HepG2 (cell line): ENCODE results near the gene EMP2. TPM values are rescaled to one million over a fixed set of nuclear protein-coding genes. Genes with fewer than 3 reads are reported as not detected.

Experiments used
- ATAC-seq: fragments of 200-7000 bp; cut with Tn5 transposase; 3 replicates; pipeline ENCODE4 v1.9.1; 2020; ENCODE audit warnings: mild to moderate bottlenecking, moderate library complexity
- BruUV-seq: library from RNA; stranded (reverse); fragments of 400-500 nt; replicated peaks from 2 replicates; lab custom pipeline; 2021; lab: Mats Ljungman, UMichigan
- CTCF ChIA-PET: fragments of 300-600 bp; formaldehyde crosslinking; extraction: SDS; loops from one replicate; lab custom pipeline; 2021; ENCODE audit warnings: low total read pairs, inconsistent platforms, low intra/inter-chr PET ratio; lab: Yijun Ruan, JAX
- POLR2A ChIA-PET: fragments of 350-600 bp; sonication (Branson Sonifier 250); formaldehyde crosslinking; loops from one replicate; lab custom pipeline; 2020; ENCODE audit warnings: antibody characterized with exemption, inconsistent platforms; lab: Yijun Ruan, JAX
- DNase-seq: peaks from one replicate; pipeline ENCODE4 v3.0.0-alpha.2; 2015; ENCODE audit warnings: low spot score
- FAIRE-seq: peaks from 3 replicates; lab custom pipeline; 2011; peaks lifted over from hg19 to GRCh38; lab: Jason Lieb, UNC
- H2AFZ ChIP-seq: one replicate; pipeline ENCODE4 v1.6.1; 2011; ENCODE audit warnings: low read length, inconsistent platforms
- H3K27ac ChIP-seq: fragments of 300-600 bp; 3 replicates; pipeline ENCODE4 v1.8.0; 2011; ENCODE audit warnings: mixed run types, mild to moderate bottlenecking, mixed read lengths, low read length, inconsistent platforms; ENCODE audit not compliant: insufficient read depth; ENCODE audit errors: extremely low read length
- H3K27me3 ChIP-seq, 2 experiments: fragments of 200-600 bp in 1 of 2; 2 replicates in 1 of 2; 3 replicates in 1 of 2; pipeline versions ENCODE4 v1.6.0 to v1.8.0; 2011; ENCODE audit warnings: low read length in 2 of 2, mild to moderate bottlenecking in 2 of 2, moderate library complexity in 2 of 2, inconsistent platforms in 1 of 2; ENCODE audit not compliant: insufficient read depth in 2 of 2, control insufficient read depth in 1 of 2
- H3K36me3 ChIP-seq, 2 experiments: fragments of 200-600 bp in 1 of 2; replicated peaks in 1 of 2; 2 replicates in 1 of 2; 3 replicates in 1 of 2; pipeline versions ENCODE4 v1.5.1 to v1.8.0; 2011; ENCODE audit warnings: low read length in 2 of 2, inconsistent platforms in 1 of 2; ENCODE audit not compliant: insufficient read depth in 2 of 2, control insufficient read depth in 1 of 2
- H3K4me1 ChIP-seq: 2 replicates; pipeline ENCODE4 v1.5.1; 2012; ENCODE audit warnings: low read length, inconsistent platforms; ENCODE audit not compliant: insufficient read depth
- H3K4me2 ChIP-seq: 2 replicates; pipeline ENCODE4 v1.6.0; 2011; ENCODE audit warnings: low read depth, low read length, inconsistent platforms
- H3K4me3 ChIP-seq, 3 experiments: fragments of 200-600 bp in 1 of 3; sonication (generic), shearing (Covaris generic) in 1 of 3; replicated peaks in 1 of 3; 2 replicates each; pipeline ENCODE4 v1.5.1; 2011 to 2016; ENCODE audit warnings: low read length in 3 of 3, inconsistent platforms in 2 of 3, low read depth in 2 of 3, mild to moderate bottlenecking in 2 of 3, control low read depth in 1 of 3, mixed read lengths in 1 of 3; ENCODE audit not compliant: insufficient read depth in 1 of 3
- H3K79me2 ChIP-seq: one replicate; pipeline ENCODE4 v1.6.1; 2011; ENCODE audit warnings: low read length, inconsistent platforms; ENCODE audit not compliant: insufficient read depth
- H3K9ac ChIP-seq: 2 replicates; pipeline ENCODE4 v1.6.0; 2011; ENCODE audit warnings: mild to moderate bottlenecking, low read depth, low read length, inconsistent platforms; ENCODE audit not compliant: insufficient read depth
- H3K9me3 ChIP-seq: 2 replicates; pipeline ENCODE4 v1.5.1; 2012; ENCODE audit warnings: mild to moderate bottlenecking, low read length
- H4K20me1 ChIP-seq: 2 replicates; pipeline ENCODE4 v1.6.0; 2011; ENCODE audit warnings: inconsistent platforms, mild to moderate bottlenecking, low read length, moderate library complexity; ENCODE audit not compliant: insufficient read depth
- CEBPB ChIP-seq: IDR thresholded peaks from 2 replicates; pipeline ENCODE4 v1.6.1; 2011; ENCODE audit warnings: low read depth, low read length, improper control_type of control experiment, borderline replicate concordance
- CTCF ChIP-seq: sonication (generic); formaldehyde crosslinking; IDR thresholded peaks from 2 replicates; pipeline ENCODE4 v1.5.0; 2020; ENCODE audit warnings: mild to moderate bottlenecking, missing genetic modification reagents, moderate library complexity
- FOXJ3 ChIP-seq: sonication (generic); formaldehyde crosslinking; IDR thresholded peaks from 2 replicates; pipeline ENCODE4 v1.4.0; 2020; ENCODE audit warnings: missing genetic modification reagents, mild to moderate bottlenecking, borderline replicate concordance
- HIC2 ChIP-seq: sonication (generic); formaldehyde crosslinking; IDR thresholded peaks from 2 replicates; pipeline ENCODE4 v1.9.0; 2022; ENCODE audit warnings: low read depth, missing genetic modification reagents
- KDM6A ChIP-seq: IDR thresholded peaks from 2 replicates; pipeline ENCODE4 v1.6.1; 2016; ENCODE audit warnings: low read depth
- LCORL ChIP-seq, 2 experiments: fragments of 450-650 bp in 1 of 2; sonication (generic) in 1 of 2; formaldehyde crosslinking in 1 of 2; IDR thresholded peaks; 2 replicates each; pipeline versions ENCODE4 v1.5.0 to v1.6.1; 2017 to 2020; ENCODE audit warnings: antibody characterized with exemption in 1 of 2, missing genetic modification reagents in 1 of 2
- MAFF ChIP-seq: IDR thresholded peaks from 2 replicates; pipeline ENCODE4 v1.6.1; 2011; ENCODE audit warnings: low read depth, low read length, improper control_type of control experiment
- NCOA1 ChIP-seq: sonication (generic); formaldehyde crosslinking; IDR thresholded peaks from 2 replicates; pipeline ENCODE4 v1.9.0; 2021; ENCODE audit warnings: missing genetic modification reagents
- NFE2 ChIP-seq: sonication (generic); formaldehyde crosslinking; IDR thresholded peaks from 2 replicates; pipeline ENCODE4 v1.4.0; 2020; ENCODE audit warnings: missing genetic modification reagents
- NFRKB ChIP-seq: fragments of 450-650 bp; IDR thresholded peaks from 2 replicates; pipeline ENCODE4 v1.6.1; 2017
- PCBP2 ChIP-seq: fragments of 200-400 bp; formaldehyde crosslinking; optimal IDR thresholded peaks from 2 replicates; pipeline ENCODE3; 2018; ENCODE audit warnings: low read length, low read depth; ENCODE audit not compliant: poor library complexity, severe bottlenecking
- RAD21 ChIP-seq: fragments of 450-650 bp; formaldehyde crosslinking; IDR thresholded peaks from 2 replicates; pipeline ENCODE4 v1.5.0; 2020; ENCODE audit warnings: mild to moderate bottlenecking
- TFE3 ChIP-seq: IDR thresholded peaks from 2 replicates; pipeline ENCODE4 v1.6.1; 2016
- ZBTB8A ChIP-seq: sonication (generic); formaldehyde crosslinking; IDR thresholded peaks from 2 replicates; pipeline ENCODE4 v1.4.0; 2020; ENCODE audit warnings: mild to moderate bottlenecking, low read depth, missing genetic modification reagents, borderline replicate concordance
- ZMYM3 ChIP-seq: sonication (generic); formaldehyde crosslinking; IDR thresholded peaks from 2 replicates; pipeline ENCODE4 v1.5.1; 2020; ENCODE audit warnings: mild to moderate bottlenecking, missing genetic modification reagents
- ZNF121 ChIP-seq: sonication (generic); formaldehyde crosslinking; IDR thresholded peaks from 2 replicates; pipeline ENCODE4 v1.5.0; 2020; ENCODE audit warnings: mild to moderate bottlenecking, missing genetic modification reagents
- ZNF552 ChIP-seq: sonication (generic); formaldehyde crosslinking; IDR thresholded peaks from 2 replicates; pipeline ENCODE4 v1.9.0; 2022; ENCODE audit warnings: missing genetic modification reagents, mild to moderate bottlenecking, borderline replicate concordance
- ZNF713 ChIP-seq: sonication (generic); formaldehyde crosslinking; IDR thresholded peaks from 2 replicates; pipeline ENCODE4 v1.4.0; 2020; ENCODE audit warnings: mild to moderate bottlenecking, missing genetic modification reagents
- ZNF879 ChIP-seq: sonication (generic); formaldehyde crosslinking; IDR thresholded peaks from 2 replicates; pipeline ENCODE4 v1.8.1; 2023; ENCODE audit warnings: missing genetic modification reagents
- WGBS: methylation state at CpG from one replicate; pipeline ENCODE4 v1.1.6; 2017; ENCODE audit warnings: low lambda C conversion rate; 5-methylcytosine and 5-hydroxymethylcytosine counted together
- in situ Hi-C: cut with HindIII; loops from 2 replicates; pipeline ENCODE4 v1.10.0; 2017; ENCODE audit warnings: low pct_unique_long_range_greater_than_20kb; ENCODE audit not compliant: extremely low pct_ligation_motif_present
- intact Hi-C: fragments of 100-400 bp; cut with micrococcal nuclease; formaldehyde crosslinking; loops from one replicate; pipeline ENCODE4 v1.10.0; 2022; ENCODE audit not compliant: unreplicated experiment
- polyA plus RNA-seq, 8 experiments: library from polyadenylated mRNA; depleted of rRNA in 3 of 8; stranded (reverse) in 7 of 8; unstranded in 1 of 8; fragments of >200 nt; fragmentation: Illumina TruSeq in 4 of 8; extraction: Trizol in 4 of 8; gene quantifications; 2 replicates each; pipeline versions ENCODE4 v1.2.1 to v1.2.3, GENCODE V29; 2011 to 2016; ENCODE audit warnings: low read depth in 4 of 8, missing spikeins in 1 of 8, mixed read lengths in 1 of 8; ENCODE audit not compliant: insufficient read depth in 1 of 8
- total RNA-seq, 5 experiments: library from RNA; depleted of rRNA; stranded (reverse); fragments of >200 nt; fragmentation: Illumina TruSeq; extraction: Trizol; gene quantifications; 2 replicates each; pipeline ENCODE4 v1.2.3, GENCODE V29; 2016; ENCODE audit warnings: low read depth in 1 of 5

Gene EMP2
- total and polyA plus RNA-seq, 2 of the 13 experiments (the other 11 are each of a cell fraction or from before 2014, with no cell fraction given), result 24.6 to 91.2 TPM

GRCh38 chr16:10514369-10515055 lies 65.9 kb downstream of the EMP2 start:
- intact Hi-C loops, result loop anchor here (1.0 kb wide), 2 partner anchors 223 to 404 kb away; no protein-coding TSS in a partner anchor
- Histone ChIP-seq H2AFZ (peak overlapping the region; percentile 74), H3K27me3 (no peaks in the 10 kb centered on the region; a peak in 1 of 5 replicates), H4K20me1 (no peaks in the 10 kb centered on the region), H3K9ac (peak overlapping the region; percentile 37; the same call in 1 of the 2 replicates), H3K4me2 (peak overlapping the region; percentile 61), H3K9me3 (no peaks in the 10 kb centered on the region), H3K79me2 (no peaks in the 10 kb centered on the region), H3K36me3 (no peaks in the 10 kb centered on the region), H3K27ac (no peak overlapping the region), H3K4me3 (peak overlapping the region in 1 of 3 experiments; percentile 13; a peak in 1 of 6 replicates), H3K4me1 (peaks cover 17% of the 10 kb centered on the region)
- ChIA-PET POLR2A (interaction anchor here (1.1 kb wide), 1 partner anchor 229 kb away, joined by 8 read pairs; the partner anchor contains the start of gene NUBP1), CTCF (interaction anchor here (0.9 to 5.1 kb wide), 4 partner anchors 65 to 405 kb away, joined by 3 to 136 read pairs (median 12); no protein-coding TSS in a partner anchor)
- in situ Hi-C loops, result loop anchor here (5.0 kb wide), 2 partner anchors 223 to 403 kb away; no protein-coding TSS in a partner anchor
- DNase-seq, result peak; percentile 73
- peak; percentile 92 for FAIRE-seq
- peak; percentile 53 for ATAC-seq
- WGBS, result 17% methylated on average over 6 of the region's 6 CpGs
- BruUV-seq, result no TSS peak
- TF ChIP-seq HIC2 (CRISPR knock-in tag) (peak; percentile 55), ZNF121 (CRISPR knock-in tag) (no peak), NFE2 (CRISPR knock-in tag) (no peak), TFE3 (CRISPR knock-in tag) (no peak), ZNF713 (0 out of 2 replicates have a peak, but pooled peaks have one; percentile 52), FOXJ3 (peak; percentile 12; the same call in 1 of the 2 replicates), ZNF552 (CRISPR knock-in tag) (no peak), RAD21 (CRISPR knock-in tag) (peak; percentile 86), CTCF (peak; percentile 86), PCBP2 (no peak), ZNF879 (CRISPR knock-in tag) (no peak), NCOA1 (CRISPR knock-in tag) (no peak), MAFF (0 out of 2 replicates have a peak, but pooled peaks have one; percentile 33), NFRKB (no peak), KDM6A (0 out of 2 replicates have a peak, but pooled peaks have one; percentile 9), LCORL (IDR thresholded peaks at IDR 0.05) (no peak), LCORL (CRISPR knock-in tag; IDR thresholded peaks at IDR 0.05) (0 out of 2 replicates have a peak, but pooled peaks have one; percentile 25), ZBTB8A (no peak), CEBPB (peak; percentile 89), ZMYM3 (CRISPR knock-in tag) (no peak)
